Measurements from ENCODE around the gene CLC.
"Not testable (repeated sequence)": the region's sequence is repeated elsewhere in the genome, so short reads cannot be mapped to it uniquely, and the experiment has no call there.

The CLC gene

DNA sequence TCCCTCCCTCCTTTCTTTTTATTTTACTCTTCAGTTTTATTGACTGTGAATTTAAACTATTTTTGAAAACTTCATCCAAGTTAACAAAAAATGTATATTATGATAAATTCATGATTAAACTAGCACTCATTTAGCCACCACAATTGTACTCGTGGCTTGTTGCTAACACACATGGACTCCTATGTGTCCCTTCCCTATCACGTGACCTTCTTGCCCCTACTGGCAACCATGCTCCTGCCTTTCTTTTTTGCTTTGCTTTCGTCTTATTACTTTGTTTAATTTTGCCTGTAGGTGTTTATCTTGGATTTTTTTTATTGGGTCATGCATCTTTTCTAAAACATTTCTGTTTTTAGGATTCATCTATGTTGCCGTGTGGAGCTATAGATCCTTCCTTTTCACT, 8.2 kb downstream of the CLC start:
- DNase-seq (ENCODE audit: low read depth in 3 of 3) = no peak

GRCh38 chr19:39728040-39728439, 9.8 kb downstream of the CLC start:
- no peak for DNase-seq (ENCODE audit: low read depth in 3 of 3)

DNA sequence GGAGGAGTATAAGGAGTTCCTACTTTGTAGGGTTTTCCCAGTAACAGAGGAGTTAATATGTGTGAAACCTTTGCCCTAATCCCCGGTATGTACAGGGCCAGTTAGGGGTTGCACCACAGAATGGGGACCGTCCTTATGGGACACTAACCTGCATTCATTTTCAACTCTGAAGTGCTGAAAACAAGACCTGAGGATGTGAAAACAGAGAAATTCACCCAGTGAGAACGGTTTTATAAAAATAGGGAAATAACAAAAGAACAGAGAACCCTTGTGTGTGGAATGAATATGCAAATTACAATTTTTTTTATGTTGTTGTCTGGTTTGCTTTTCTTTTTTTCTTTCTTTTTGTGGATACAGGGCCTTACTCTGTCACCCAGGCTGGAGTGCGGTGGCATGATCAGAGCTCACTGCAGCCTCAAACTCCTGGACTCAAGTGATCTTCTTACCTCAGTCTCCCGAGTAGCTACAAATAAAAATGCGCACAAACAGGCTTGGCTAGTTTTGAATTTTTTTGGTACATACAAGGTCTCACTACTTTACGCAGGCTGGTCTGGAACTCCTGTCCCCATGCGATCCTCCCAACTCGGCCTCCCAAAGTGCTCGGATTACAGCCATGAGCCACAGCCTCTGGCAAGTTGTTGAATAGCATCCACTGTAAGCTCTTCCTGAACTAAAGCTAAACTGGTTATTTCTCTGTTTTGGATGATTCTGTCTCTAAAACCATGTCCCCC, 10.6 kb downstream of the CLC start:
- DNase-seq (ENCODE audit: low read depth in 3 of 3) = no peak

DNA sequence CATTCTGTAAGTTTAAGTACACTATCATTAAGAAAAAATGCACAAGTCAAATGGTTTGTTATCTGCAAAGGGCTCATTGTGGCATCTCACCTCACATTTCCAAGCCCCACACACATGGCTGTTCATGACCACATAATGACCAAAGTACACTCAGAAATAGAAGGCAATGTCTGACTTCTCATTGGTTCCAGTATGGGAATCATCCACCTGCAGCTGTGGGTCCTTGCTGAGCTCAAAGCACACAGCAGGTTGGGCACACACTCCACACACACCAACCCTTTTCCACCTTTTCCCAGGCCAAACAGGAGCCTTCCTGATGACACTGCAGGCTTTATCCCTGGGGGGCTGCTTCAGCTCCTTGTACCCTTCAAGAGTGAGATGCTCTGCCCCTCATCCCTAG, 11.8 kb downstream of the CLC start:
- DNase-seq (ENCODE audit: low read depth in 3 of 3) = no peak

- DNase-seq (ENCODE audit: low read depth in 3 of 3) = not testable (repeated sequence)
Observed at GRCh38 chr19:39720144-39720543, 17.7 kb downstream of the CLC start.

- no peak for DNase-seq (ENCODE audit: low read depth in 3 of 3)
Observed at GRCh38 chr19:39710333-39710890, 27.4 kb downstream of the CLC start.

- DNase-seq (ENCODE audit: low read depth in 3 of 3) = no peak
Observed at GRCh38 chr19:39709026-39709872, 28.6 kb downstream of the CLC start.

GRCh38 chr19:39708594-39708993, 29.2 kb downstream of the CLC start:
- DNase-seq (ENCODE audit: low read depth in 3 of 3) = no peak

- no peak for DNase-seq (ENCODE audit: low read depth in 3 of 3)
Observed at GRCh38 chr19:39705578-39706188, 32.1 kb downstream of the CLC start.

DNA sequence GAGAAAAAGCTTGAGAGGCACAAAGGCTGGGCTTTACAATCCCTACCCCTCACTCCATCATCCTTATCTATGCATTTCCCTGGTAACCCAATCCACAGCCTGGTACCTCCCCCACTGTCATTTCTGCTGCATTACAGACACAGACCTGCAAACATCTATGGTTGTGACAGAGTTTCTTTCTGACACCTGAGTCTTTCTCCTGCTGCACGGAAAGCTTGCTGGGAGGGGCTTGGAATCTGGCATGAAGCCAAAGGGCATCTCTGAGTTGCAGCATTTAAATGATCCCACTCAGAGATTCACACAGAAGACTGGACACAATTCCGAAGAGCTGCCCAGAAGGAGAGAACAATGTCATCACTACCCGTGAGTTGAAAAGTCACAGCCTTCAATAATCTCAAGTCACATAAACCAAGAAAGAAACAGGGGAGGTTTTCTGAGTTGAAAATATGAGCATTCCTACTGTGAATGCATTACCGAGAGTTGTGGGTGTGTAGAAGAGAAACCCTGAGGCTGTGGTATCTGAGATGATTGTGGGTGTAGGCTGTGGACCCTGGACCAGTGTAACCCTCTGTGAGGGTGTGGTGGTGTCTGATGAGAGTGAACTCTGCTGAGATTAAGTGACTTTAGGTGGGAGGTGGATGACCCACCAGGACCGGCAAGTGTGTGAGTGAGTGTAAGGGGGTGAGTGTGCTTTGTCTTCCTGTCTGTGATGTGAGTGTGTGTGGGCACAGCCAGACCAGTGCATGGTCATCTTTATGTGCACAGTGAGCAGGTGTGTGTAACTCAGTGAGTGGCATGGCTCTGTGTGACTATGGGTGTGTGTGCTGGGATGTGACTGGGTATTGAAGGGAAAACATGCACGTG, 33.4 kb downstream of the CLC start, which contains the start of gene LGALS14:
Gene LGALS14 (plus strand): TSS at position 301 of the 864 bp plus-strand sequence. CDS start 48 bp downstream, at position 349.
- DNase-seq (ENCODE audit: low read depth in 3 of 3) = no peak

- no peak for DNase-seq (ENCODE audit: low read depth in 3 of 3)
Observed at GRCh38 chr19:39701291-39701690, 36.5 kb downstream of the CLC start.

- no peak for DNase-seq (ENCODE audit: low read depth in 3 of 3)
Observed at GRCh38 chr19:39698535-39698934, 39.3 kb downstream of the CLC start.

GRCh38 chr19:39696387-39696786, 41.4 kb downstream of the CLC start:
- no peak for DNase-seq (ENCODE audit: low read depth in 3 of 3)

DNA sequence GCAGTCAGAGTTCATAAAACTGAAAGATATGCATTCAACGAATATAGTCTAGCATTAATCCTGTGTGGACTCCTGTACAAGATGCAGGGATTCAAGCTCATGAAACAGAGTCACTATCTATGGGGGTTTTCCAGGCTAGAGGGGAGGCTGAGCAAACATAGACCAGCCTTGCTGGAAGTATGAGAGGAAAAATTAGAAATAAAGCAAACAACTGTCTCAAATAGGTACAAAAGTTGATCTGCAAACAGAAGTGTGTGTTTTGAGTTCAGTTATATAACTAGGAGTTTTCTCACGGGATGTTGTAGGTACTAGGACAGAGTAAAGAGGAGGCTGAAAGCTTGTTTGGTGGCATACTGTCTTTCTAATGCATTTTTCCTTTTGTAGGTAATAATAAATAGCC, 42.1 kb downstream of the CLC start:
- DNase-seq (ENCODE audit: low read depth in 3 of 3) = no peak

- DNase-seq (ENCODE audit: low read depth in 3 of 3) = no peak
Observed at GRCh38 chr19:39692822-39693221, 45.0 kb downstream of the CLC start.

- no peak for DNase-seq (ENCODE audit: low read depth in 3 of 3)
Observed at GRCh38 chr19:39692166-39692565, 45.7 kb downstream of the CLC start.

- DNase-seq (ENCODE audit: low read depth in 3 of 3) = not testable (repeated sequence)
Observed at GRCh38 chr19:39688637-39689036, 49.2 kb downstream of the CLC start.

GRCh38 chr19:39686739-39687138, 51.1 kb downstream of the CLC start:
- DNase-seq (ENCODE audit: low read depth in 3 of 3) = no peak

GRCh38 chr19:39684267-39684666, 53.6 kb downstream of the CLC start:
- no peak for DNase-seq (ENCODE audit: low read depth in 3 of 3)

GRCh38 chr19:39681416-39681815, 56.4 kb downstream of the CLC start:
- DNase-seq (ENCODE audit: low read depth in 3 of 3) = no peak
